H1 (cell line): ENCODE results near the gene C3orf52. TPM values are rescaled to one million over a fixed set of nuclear protein-coding genes. Genes with fewer than 3 reads are reported as not detected.

Source experiments
- CTCF ChIA-PET: fragments of 300-600 bp; sonication (Branson Sonifier 250); formaldehyde crosslinking; loops from one replicate; lab custom pipeline; 2021; ENCODE audit not compliant: partially characterized antibody; lab: Charles Lee
- POLR2A ChIA-PET: fragments of 300-600 bp; sonication (Branson Sonifier 250); formaldehyde crosslinking; loops from one replicate; lab custom pipeline; 2021; ENCODE audit warnings: inconsistent platforms; ENCODE audit not compliant: partially characterized antibody; lab: Charles Lee
- DNase-seq, 2 experiments: peaks; one replicate each; pipeline versions ENCODE4 v3.0.0 to v3.0.0-alpha.2; 2010 to 2022; ENCODE audit warnings: low spot score in 2 of 2, low read depth in 1 of 2, mixed read lengths in 1 of 2
- FAIRE-seq: peaks from 2 replicates; lab custom pipeline; 2011; peaks lifted over from hg19 to GRCh38; lab: Jason Lieb, UNC
- H2AFZ ChIP-seq: 2 replicates; pipeline ENCODE4 v1.8.1; 2012; ENCODE audit warnings: low read length, inconsistent platforms
- H2AK5ac ChIP-seq: 2 replicates; pipeline ENCODE4 v1.6.1; 2013; ENCODE audit warnings: low read depth, low read length
- H2BK120ac ChIP-seq: replicated peaks from 2 replicates; pipeline ENCODE3; 2013; ENCODE audit warnings: low read depth, low read length, inconsistent platforms
- H2BK12ac ChIP-seq: 2 replicates; pipeline ENCODE4 v1.6.1; 2013; ENCODE audit warnings: low read depth, low read length
- H2BK15ac ChIP-seq: 2 replicates; pipeline ENCODE4 v1.6.1; 2013; ENCODE audit warnings: low read length
- H2BK20ac ChIP-seq: 2 replicates; pipeline ENCODE4 v1.6.1; 2013; ENCODE audit warnings: low read length
- H2BK5ac ChIP-seq: 2 replicates; pipeline ENCODE4 v1.6.1; 2013; ENCODE audit warnings: low read depth, low read length
- H3K14ac ChIP-seq: 2 replicates; pipeline ENCODE4 v1.6.1; 2013; ENCODE audit warnings: inconsistent platforms; ENCODE audit not compliant: insufficient read length
- H3K18ac ChIP-seq: 2 replicates; pipeline ENCODE4 v1.6.1; 2013; ENCODE audit warnings: low read length; ENCODE audit errors: extremely low read depth
- H3K23ac ChIP-seq: 2 replicates; pipeline ENCODE4 v1.6.1; 2013; ENCODE audit warnings: inconsistent platforms; ENCODE audit not compliant: insufficient read length
- H3K23me2 ChIP-seq: 2 replicates; pipeline ENCODE4 v1.6.1; 2013; ENCODE audit warnings: low read depth, low read length
- H3K27ac ChIP-seq: 2 replicates; pipeline ENCODE4 v1.6.1; 2011; ENCODE audit warnings: low read depth, low read length, inconsistent platforms
- H3K27me3 ChIP-seq, 4 experiments: replicated peaks in 1 of 4; 1 replicate in 1 of 4; 2 replicates in 3 of 4; pipeline versions ENCODE4 v1.6.1 to v1.8.1; 2011 to 2013; ENCODE audit warnings: low read length in 3 of 4, mild to moderate bottlenecking in 3 of 4, inconsistent platforms in 2 of 4, mixed read lengths in 2 of 4, moderate library complexity in 1 of 4; ENCODE audit not compliant: control insufficient read depth in 3 of 4, insufficient read depth in 3 of 4; ENCODE audit errors: extremely low read depth in 1 of 4
- H3K36me3 ChIP-seq, 4 experiments: 2 replicates each; pipeline versions ENCODE4 v1.6.1 to v1.8.1; 2011 to 2013; ENCODE audit warnings: mild to moderate bottlenecking in 4 of 4, low read length in 3 of 4, moderate library complexity in 2 of 4, control low read depth in 1 of 4, inconsistent platforms in 1 of 4; ENCODE audit not compliant: insufficient read depth in 4 of 4, control insufficient read depth in 2 of 4
- H3K4ac ChIP-seq: replicated peaks from 2 replicates; pipeline ENCODE3; 2013; ENCODE audit warnings: low read length, low read depth, mixed read lengths, inconsistent platforms; ENCODE audit not compliant: insufficient read length
- H3K4me1 ChIP-seq, 4 experiments: replicated peaks in 1 of 4; 1 replicate in 1 of 4; 2 replicates in 3 of 4; pipeline versions ENCODE4 v1.6.1 to v1.8.1; 2011 to 2013; ENCODE audit warnings: low read length in 3 of 4, inconsistent platforms in 2 of 4, mixed read lengths in 1 of 4; ENCODE audit not compliant: insufficient read depth in 4 of 4, control insufficient read depth in 3 of 4
- H3K4me2 ChIP-seq, 2 experiments: 2 replicates each; pipeline versions ENCODE4 v1.6.1 to v1.8.1; 2011 to 2013; ENCODE audit warnings: low read depth in 2 of 2, low read length in 2 of 2, control low read depth in 1 of 2, inconsistent platforms in 1 of 2, mild to moderate bottlenecking in 1 of 2; ENCODE audit not compliant: insufficient read depth in 1 of 2
- H3K4me3 ChIP-seq, 4 experiments: fragments of 200-600, 300-600 bp in 1 of 4; sonication (generic), shearing (Covaris generic), sonication (Bioruptor Twin) in 1 of 4; 2 replicates each; pipeline versions ENCODE4 v1.5.1 to v1.8.1; 2011 to 2016; ENCODE audit warnings: low read length in 4 of 4, low read depth in 3 of 4, control low read depth in 2 of 4, inconsistent platforms in 2 of 4, mild to moderate bottlenecking in 2 of 4, mixed read lengths in 1 of 4, moderate library complexity in 1 of 4; ENCODE audit not compliant: insufficient read depth in 2 of 4; ENCODE audit errors: extremely low read depth in 1 of 4
- H3K56ac ChIP-seq: replicated peaks from 2 replicates; pipeline ENCODE3; 2013; ENCODE audit warnings: low read depth, mild to moderate bottlenecking, mixed read lengths, low read length, inconsistent platforms; ENCODE audit not compliant: insufficient read length
- H3K79me1 ChIP-seq: 2 replicates; pipeline ENCODE4 v1.6.1; 2013; ENCODE audit warnings: low read depth, low read length, control low read depth
- H3K79me2 ChIP-seq, 2 experiments: 2 replicates each; pipeline versions ENCODE4 v1.6.1 to v1.8.1; 2012 to 2013; ENCODE audit warnings: low read length in 2 of 2, mild to moderate bottlenecking in 2 of 2, inconsistent platforms in 1 of 2; ENCODE audit not compliant: insufficient read depth in 2 of 2, control insufficient read depth in 1 of 2
- H3K9ac ChIP-seq, 4 experiments: replicated peaks in 1 of 4; 1 replicate in 1 of 4; 2 replicates in 3 of 4; pipeline versions ENCODE4 v1.6.1 to v1.8.1; 2011 to 2013; ENCODE audit warnings: low read depth in 3 of 4, low read length in 3 of 4, control low read depth in 2 of 4, mild to moderate bottlenecking in 2 of 4, moderate library complexity in 2 of 4, inconsistent platforms in 1 of 4; ENCODE audit errors: extremely low read depth in 1 of 4
- H3K9me3 ChIP-seq, 2 experiments: 2 replicates each; pipeline versions ENCODE4 v1.6.1 to v1.8.1; 2012 to 2013; ENCODE audit warnings: mild to moderate bottlenecking in 2 of 2, moderate library complexity in 2 of 2, control low read depth in 1 of 2, inconsistent platforms in 1 of 2, low read depth in 1 of 2, low read length in 1 of 2, mixed read lengths in 1 of 2; ENCODE audit not compliant: insufficient read depth in 2 of 2
- H4K20me1 ChIP-seq, 2 experiments: replicated peaks in 1 of 2; 2 replicates each; pipeline versions ENCODE3 to v1.8.1; 2011 to 2013; ENCODE audit warnings: inconsistent platforms in 2 of 2, low read length in 2 of 2, mild to moderate bottlenecking in 1 of 2; ENCODE audit not compliant: insufficient read depth in 2 of 2, control insufficient read depth in 1 of 2
- H4K5ac ChIP-seq: 2 replicates; pipeline ENCODE4 v1.6.1; 2013; ENCODE audit warnings: low read length, low read depth, mixed read lengths, inconsistent platforms; ENCODE audit not compliant: insufficient read length
- H4K8ac ChIP-seq: 2 replicates; pipeline ENCODE4 v1.8.0; 2013; ENCODE audit warnings: mild to moderate bottlenecking, moderate library complexity, low read length, inconsistent platforms; ENCODE audit not compliant: insufficient read depth; ENCODE audit errors: extremely low read depth
- H4K91ac ChIP-seq: replicated peaks from 2 replicates; pipeline ENCODE3; 2013; ENCODE audit warnings: low read length, mixed read lengths, inconsistent platforms; ENCODE audit not compliant: insufficient read length
- EGR1 ChIP-seq: IDR thresholded peaks from 2 replicates; pipeline ENCODE4 v1.6.1; 2011; ENCODE audit warnings: low read depth, low read length, borderline replicate concordance
- HDAC6 ChIP-seq: IDR thresholded peaks from one replicate; pipeline ENCODE4 v1.7.1; 2012; ENCODE audit warnings: low read depth, mild to moderate bottlenecking, inconsistent platforms, low read length, moderate library complexity
- POLR2AphosphoS5 ChIP-seq: IDR thresholded peaks from 2 replicates; pipeline ENCODE4 v1.6.1; 2011; ENCODE audit warnings: low read depth, low read length
- RBBP5 ChIP-seq: IDR thresholded peaks from 2 replicates; pipeline ENCODE4 v1.7.1; 2012; ENCODE audit warnings: low read depth, mild to moderate bottlenecking, inconsistent platforms, low read length, moderate library complexity, borderline replicate concordance
- ZNF274 ChIP-seq: IDR thresholded peaks from 2 replicates; pipeline ENCODE4 v1.7.0; 2012; ENCODE audit warnings: low read length, borderline replicate concordance; ENCODE audit errors: extremely low read depth
- WGBS, 2 experiments: shearing (Covaris generic) in 1 of 2; methylation state at CpG; one replicate each; pipeline versions ENCODE4 v1.1.6 to v1.1.7; 2013 to 2015; ENCODE audit warnings: low lambda C conversion rate in 2 of 2, mixed read lengths in 2 of 2, inconsistent platforms in 1 of 2, low coverage in 1 of 2, missing lambda C conversion rate in 1 of 2; ENCODE audit not compliant: insufficient replicate concordance in 2 of 2, insufficient coverage in 1 of 2, insufficient read length in 1 of 2; ENCODE audit errors: extremely low coverage in 1 of 2, missing lambda C conversion rate in 1 of 2; 5-methylcytosine and 5-hydroxymethylcytosine counted together
- polyA plus RNA-seq, 7 experiments: library from polyadenylated mRNA; depleted of rRNA in 3 of 7; stranded (reverse) in 5 of 7; unstranded in 2 of 7; fragments of >200 nt in 5 of 7; fragments of 200-250 nt in 2 of 7; gene quantifications; 1 replicate in 5 of 7; 2 replicates in 1 of 7; 4 replicates in 1 of 7; pipeline versions ENCODE4 v1.2.1 to v1.2.3, GENCODE V29; 2011 to 2013; ENCODE audit warnings: missing spikeins in 2 of 7, mixed read lengths in 2 of 7
- total RNA-seq: library from RNA; stranded (reverse); fragmentation: NEBNext Ultra II Directional; extraction: Animal tissue kit (Norgen Biotek cat#: 25700); gene quantifications from 2 replicates; pipeline ENCODE4 v1.2.1, GENCODE V29; 2021

Gene C3orf52
- total and polyA plus RNA-seq, 2 of the 8 experiments (the other 6 are each of a cell fraction or from before 2014, with no cell fraction given): 9.7 to 13.1 TPM

- TF ChIP-seq RBBP5: no peak
- TF ChIP-seq ZNF274: no peak
- no peak for TF ChIP-seq EGR1
- no peak for TF ChIP-seq POLR2AphosphoS5
- TF ChIP-seq HDAC6: no peak
- H2BK15ac ChIP-seq: no peak overlapping the region
- no peak overlapping the region for H3K4me3 ChIP-seq
- no peak overlapping the region for H2AFZ ChIP-seq
- H3K9me3 ChIP-seq: peaks cover 0 to 6% of the 10 kb centered on the region in 2 experiments; a peak in 2 of 4 replicates
- H4K5ac ChIP-seq: no peak overlapping the region
- no peaks in the 10 kb centered on the region for H3K79me1 ChIP-seq
- H4K8ac ChIP-seq: no peak overlapping the region
- no peak overlapping the region for H3K56ac ChIP-seq
- no peak overlapping the region for H4K91ac ChIP-seq
- peaks cover 1 to 8% (median 3%) of the 10 kb centered on the region in 4 experiments; a peak in 4 of 7 replicates for H3K4me1 ChIP-seq
- no peak overlapping the region for H2BK5ac ChIP-seq
- no peak overlapping the region for H3K9ac ChIP-seq
- no peak for DNase-seq
- H2AK5ac ChIP-seq: no peak overlapping the region
- no peak overlapping the region for H3K27ac ChIP-seq
- H3K4me2 ChIP-seq: no peak overlapping the region
- H4K20me1 ChIP-seq: no peaks in the 10 kb centered on the region
- POLR2A ChIA-PET: no interaction called here
- H3K79me2 ChIP-seq: no peaks in the 10 kb centered on the region
- no peak overlapping the region for H3K23ac ChIP-seq
- no peak for FAIRE-seq
- no peaks in the 10 kb centered on the region for H3K36me3 ChIP-seq
- H2BK12ac ChIP-seq: no peak overlapping the region
- no peak overlapping the region for H3K18ac ChIP-seq
- no peak overlapping the region for H3K14ac ChIP-seq
- no peaks in the 10 kb centered on the region for H3K27me3 ChIP-seq
- WGBS, 2 experiments: 92% methylated on average over 2 of the region's 2 CpGs; no CpG with 5 or more reads in 1 of the 2 experiments
- no peak overlapping the region for H3K4ac ChIP-seq
- H2BK120ac ChIP-seq: no peak overlapping the region
- CTCF ChIA-PET: no interaction called here
- no peak overlapping the region for H2BK20ac ChIP-seq
- H3K23me2 ChIP-seq: no peaks in the 10 kb centered on the region
Observed at GRCh38 chr3:112141293-112141692, 55.1 kb downstream of the C3orf52 start.
